Gastroesophageal sphincter (tissue), 2 donors: Measurements from ENCODE around the gene AGER.

ENCODE experiments used
- POLR2A ChIP-seq, 2 donors: fragments of 450-650 bp; IDR thresholded peaks; one replicate each; pipeline ENCODE4 v1.6.1; 2017; ENCODE audit warnings: antibody characterized with exemption in 2 of 2, mild to moderate bottlenecking in 2 of 2, moderate library complexity in 1 of 2
- POLR2AphosphoS5 ChIP-seq: sonication (generic); formaldehyde crosslinking; IDR thresholded peaks from one replicate; pipeline ENCODE4 v1.6.1; 2017; ENCODE audit warnings: antibody characterized with exemption

- TF ChIP-seq POLR2A (IDR thresholded peaks at IDR 0.05) (no peak), POLR2AphosphoS5 (no peak)
Measured at GRCh38 chr6:32210191-32210601, 26.1 kb upstream of the AGER start.
